OCI-LY1 (cell line): Measurements from ENCODE around the gene ADAM22.

ENCODE experiments used
- EZH2 ChIP-seq: fragments of 200-600 bp; sonication (generic), shearing (Covaris generic); IDR thresholded peaks from 2 replicates; pipeline ENCODE4 v1.8.0; 2017; ENCODE audit warnings: borderline replicate concordance, mixed run types, mild to moderate bottlenecking, antibody characterized with exemption, low read length, moderate library complexity, mixed read lengths
- TF ChIP-seq, protein P1 (sequence below): fragments of 200-600 bp; sonication (generic), shearing (Covaris generic); IDR thresholded peaks from 2 replicates; pipeline ENCODE4 v1.5.1; 2017; ENCODE audit warnings: mild to moderate bottlenecking, antibody characterized with exemption, low read length, moderate library complexity, mixed read lengths

DNA sequence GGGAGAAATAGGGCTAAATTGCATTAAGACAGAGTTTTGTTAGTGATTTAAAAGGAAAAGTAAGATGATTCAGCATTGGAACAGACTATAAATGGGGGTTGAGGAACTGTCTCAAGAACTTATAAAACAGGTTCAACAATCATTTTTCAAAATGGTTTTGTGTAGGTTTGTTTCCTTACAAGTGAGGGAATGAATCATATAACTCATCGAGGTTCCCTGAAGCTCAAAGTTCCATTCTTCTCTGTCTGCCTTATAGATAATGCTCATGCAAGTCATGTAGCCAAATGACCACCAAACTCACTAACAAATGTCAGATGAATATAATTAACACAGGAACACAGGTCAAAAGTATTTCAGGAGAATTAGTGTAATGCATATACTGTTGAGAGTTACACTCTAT is 27.7 kb downstream of the ADAM22 start:
- TF ChIP-seq, protein P1, sequence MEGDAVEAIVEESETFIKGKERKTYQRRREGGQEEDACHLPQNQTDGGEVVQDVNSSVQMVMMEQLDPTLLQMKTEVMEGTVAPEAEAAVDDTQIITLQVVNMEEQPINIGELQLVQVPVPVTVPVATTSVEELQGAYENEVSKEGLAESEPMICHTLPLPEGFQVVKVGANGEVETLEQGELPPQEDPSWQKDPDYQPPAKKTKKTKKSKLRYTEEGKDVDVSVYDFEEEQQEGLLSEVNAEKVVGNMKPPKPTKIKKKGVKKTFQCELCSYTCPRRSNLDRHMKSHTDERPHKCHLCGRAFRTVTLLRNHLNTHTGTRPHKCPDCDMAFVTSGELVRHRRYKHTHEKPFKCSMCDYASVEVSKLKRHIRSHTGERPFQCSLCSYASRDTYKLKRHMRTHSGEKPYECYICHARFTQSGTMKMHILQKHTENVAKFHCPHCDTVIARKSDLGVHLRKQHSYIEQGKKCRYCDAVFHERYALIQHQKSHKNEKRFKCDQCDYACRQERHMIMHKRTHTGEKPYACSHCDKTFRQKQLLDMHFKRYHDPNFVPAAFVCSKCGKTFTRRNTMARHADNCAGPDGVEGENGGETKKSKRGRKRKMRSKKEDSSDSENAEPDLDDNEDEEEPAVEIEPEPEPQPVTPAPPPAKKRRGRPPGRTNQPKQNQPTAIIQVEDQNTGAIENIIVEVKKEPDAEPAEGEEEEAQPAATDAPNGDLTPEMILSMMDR, result no peak
- no peak for TF ChIP-seq EZH2
